Breast epithelium (tissue), 3 donors: Measurements from ENCODE around the gene ITPR1.

Source experiments
- CTCF ChIP-seq, 3 donors: fragments of 450-650 bp; IDR thresholded peaks; one replicate each; pipeline ENCODE4 v1.5.1; 2016 to 2017; ENCODE audit warnings: antibody characterized with exemption in 3 of 3, mild to moderate bottlenecking in 3 of 3, moderate library complexity in 3 of 3
- POLR2A ChIP-seq: fragments of 450-650 bp; IDR thresholded peaks from one replicate; pipeline ENCODE4 v1.6.1; 2016; ENCODE audit warnings: antibody characterized with exemption, mild to moderate bottlenecking, moderate library complexity
- POLR2AphosphoS5 ChIP-seq, 3 donors: sonication (generic); formaldehyde crosslinking; IDR thresholded peaks; one replicate each; pipeline ENCODE4 v1.6.1; 2017; ENCODE audit warnings: antibody characterized with exemption in 3 of 3

GRCh38 chr3:4827767-4828166 lies 334.6 kb downstream of the ITPR1 start:
- no peak for TF ChIP-seq POLR2AphosphoS5 (IDR thresholded peaks at IDR 0.05)
- TF ChIP-seq POLR2A = no peak
- TF ChIP-seq CTCF (IDR thresholded peaks at IDR 0.05) = no peak
